LHCN-M2 (cell line): ENCODE results near the gene SLC25A11. TPM values are rescaled to one million over a fixed set of nuclear protein-coding genes. Genes with fewer than 3 reads are reported as not detected.

Experiments used
- DNase-seq: peaks from one replicate; pipeline ENCODE4 v3.0.0-alpha.2; 2012; ENCODE audit warnings: low read depth
- polyA plus RNA-seq: library from polyadenylated mRNA; unstranded; fragments of >200 nt; gene quantifications from one replicate; pipeline ENCODE4 v1.2.1, GENCODE V29; 2012; ENCODE audit warnings: missing spikeins
- total RNA-seq: library from RNA; depleted of rRNA; stranded (reverse); fragments of >200 nt; gene quantifications from 2 replicates; pipeline ENCODE4 v1.2.3, GENCODE V29; 2014; rRNA removed

Gene SLC25A11
- total RNA-seq: 92.3 and 93.5 TPM in 2 replicates
- polyA plus RNA-seq: 86.2 TPM

GRCh38 chr17:4939796-4940554 lies at the start of gene SLC25A11, which contains the start of gene RNF167:
Gene SLC25A11 (minus strand): TSS chr17:4940046. CDS start chr17:4939910, 136 bp downstream.
Gene RNF167 (plus strand): TSS chr17:4940268. CDS start chr17:4940910, 642 bp downstream.
- DNase-seq: peak; percentile 100

GRCh38 chr17:4987767-4988567 lies 48.1 kb upstream of the SLC25A11 start:
- DNase-seq: peak; percentile 38

GRCh38 chr17:4986951-4987766 lies 47.3 kb upstream of the SLC25A11 start, which contains the start of gene CAMTA2:
Gene CAMTA2 (minus strand): TSS chr17:4987675. CDS start chr17:4986222, 1,453 bp downstream.
- peak; percentile 66 for DNase-seq

DNA sequence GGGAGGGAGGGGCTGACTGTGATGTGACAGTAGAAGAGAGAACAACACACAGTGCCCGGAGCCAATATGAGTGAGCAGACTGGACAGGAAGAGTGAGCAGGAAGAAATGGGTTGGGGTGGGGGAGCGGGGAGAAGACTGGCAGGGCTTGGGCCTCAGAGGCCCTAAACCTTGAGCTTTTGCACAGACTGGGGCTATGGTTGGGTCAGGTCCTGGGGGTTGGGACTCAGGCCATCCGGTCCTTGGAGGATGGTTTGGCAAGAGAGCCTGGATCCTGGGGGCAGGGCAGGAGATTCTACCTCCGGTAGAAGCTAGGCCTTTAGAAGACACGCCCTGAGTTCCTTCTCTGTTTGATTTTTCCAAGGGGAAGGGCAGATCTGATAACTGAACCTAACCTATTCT lies 46.6 kb upstream of the SLC25A11 start:
- no peak for DNase-seq

DNA sequence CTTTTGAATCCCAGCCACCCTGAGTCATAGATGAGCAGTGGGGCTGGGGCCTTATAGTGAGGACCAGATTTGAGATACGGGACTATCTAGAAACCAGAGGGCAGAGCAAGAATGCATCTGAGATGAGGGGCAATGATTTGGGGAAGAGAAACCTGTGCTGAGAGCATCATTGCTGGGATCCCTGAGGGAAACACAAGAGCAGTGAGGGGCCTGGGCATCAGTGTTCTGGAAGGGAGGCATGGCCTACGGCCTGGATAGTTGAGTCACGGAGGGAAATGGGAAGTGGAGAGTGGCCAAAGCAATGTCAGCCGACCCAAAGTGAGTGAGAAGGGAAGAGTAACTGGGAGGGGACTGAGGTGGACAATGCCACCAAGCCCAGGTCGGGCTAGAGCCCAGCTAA lies 42.5 kb upstream of the SLC25A11 start:
- no peak for DNase-seq

DNA sequence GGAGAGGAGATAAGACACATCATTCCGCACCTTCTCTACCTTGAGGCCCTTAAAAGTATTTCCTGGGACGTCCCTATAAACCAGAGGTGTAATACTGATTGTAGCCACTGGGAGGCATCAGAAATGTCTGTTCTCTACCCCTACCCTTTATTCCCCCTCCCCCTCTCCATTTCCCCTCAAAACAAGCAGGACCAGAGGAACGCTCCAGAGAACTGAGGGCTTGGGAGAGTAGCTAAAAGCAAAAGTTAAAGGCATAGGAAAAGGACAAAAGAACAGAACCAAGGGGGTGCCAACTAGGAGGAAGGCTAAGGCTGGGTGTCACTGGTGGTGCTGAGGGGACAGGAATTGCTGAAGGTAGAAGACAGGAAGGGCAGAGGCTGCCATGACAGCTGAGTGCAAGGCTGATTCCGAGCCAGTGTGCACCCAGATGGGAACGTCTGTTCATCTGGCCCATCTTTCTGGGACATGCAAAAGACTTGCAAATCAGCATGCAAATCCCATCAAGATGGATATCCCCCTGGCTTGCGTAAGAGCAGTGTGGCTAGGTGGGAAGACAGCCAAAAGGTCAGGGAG lies 40.9 kb upstream of the SLC25A11 start:
- DNase-seq: peak; percentile 53

GRCh38 chr17:4978726-4979125 lies 38.9 kb upstream of the SLC25A11 start:
- DNase-seq: no peak

GRCh38 chr17:4974115-4974670 lies 34.3 kb upstream of the SLC25A11 start:
- DNase-seq: no peak

DNA sequence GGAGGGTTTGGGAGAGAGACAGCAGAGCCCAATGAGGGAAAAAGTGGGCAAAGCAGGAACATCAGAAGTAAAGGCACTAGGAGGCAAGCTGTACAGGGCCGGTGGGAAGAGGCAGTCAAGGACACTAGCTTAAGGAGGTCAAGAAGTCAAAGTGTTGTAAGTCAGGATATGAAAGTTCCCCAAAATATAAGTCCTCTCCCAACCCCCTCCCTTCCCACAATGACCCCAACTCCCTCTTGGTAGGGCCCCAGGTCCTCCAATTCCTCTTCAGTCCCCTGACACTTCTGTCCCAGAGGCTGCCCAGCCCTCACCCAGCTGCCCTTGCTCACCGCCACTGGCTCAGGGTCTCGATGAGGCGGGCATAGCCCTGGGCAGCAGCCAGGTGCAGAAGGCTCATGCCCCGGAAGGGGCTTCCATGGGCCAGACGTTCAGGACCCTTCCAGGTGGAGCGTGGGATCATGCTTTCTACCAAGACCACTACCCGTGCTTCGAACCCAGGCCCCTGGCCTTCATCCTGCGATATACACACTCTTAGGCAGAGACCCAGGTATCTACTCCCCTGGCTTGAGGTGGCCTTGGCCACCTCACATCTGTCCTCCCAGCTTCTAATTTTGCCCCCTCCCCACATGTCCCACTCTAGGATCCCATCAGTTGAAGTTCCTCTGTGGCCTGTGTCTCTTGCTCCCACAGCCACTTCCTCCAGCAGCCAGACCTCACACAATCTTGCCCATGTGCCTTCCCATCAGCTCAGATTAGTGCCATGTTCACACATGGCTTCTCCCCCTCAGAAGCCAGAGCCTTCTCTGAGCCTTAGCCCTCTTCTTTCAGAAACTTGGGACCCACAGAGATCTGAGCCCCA lies 33.6 kb upstream of the SLC25A11 start:
- DNase-seq: no peak

DNA sequence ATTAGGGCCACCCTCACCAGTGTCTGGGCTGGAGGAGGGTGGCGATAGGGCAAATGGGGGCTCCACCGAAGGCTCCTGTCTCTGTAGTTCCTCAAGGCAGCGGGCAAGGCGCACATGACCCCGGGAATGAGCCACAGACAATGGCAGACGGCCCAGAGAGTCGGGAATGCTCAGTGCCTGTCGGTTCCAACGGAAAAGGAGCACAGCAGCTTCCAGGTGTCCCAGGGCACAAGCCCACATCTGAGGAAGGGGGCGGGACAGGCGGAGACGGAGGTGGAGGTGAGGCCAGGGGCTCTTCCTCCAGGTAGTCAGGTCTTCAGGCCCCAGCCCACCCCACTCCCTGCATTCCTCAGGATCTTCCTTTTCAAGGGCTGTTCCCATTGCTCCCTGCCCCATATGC lies 32.9 kb upstream of the SLC25A11 start:
- no peak for DNase-seq

DNA sequence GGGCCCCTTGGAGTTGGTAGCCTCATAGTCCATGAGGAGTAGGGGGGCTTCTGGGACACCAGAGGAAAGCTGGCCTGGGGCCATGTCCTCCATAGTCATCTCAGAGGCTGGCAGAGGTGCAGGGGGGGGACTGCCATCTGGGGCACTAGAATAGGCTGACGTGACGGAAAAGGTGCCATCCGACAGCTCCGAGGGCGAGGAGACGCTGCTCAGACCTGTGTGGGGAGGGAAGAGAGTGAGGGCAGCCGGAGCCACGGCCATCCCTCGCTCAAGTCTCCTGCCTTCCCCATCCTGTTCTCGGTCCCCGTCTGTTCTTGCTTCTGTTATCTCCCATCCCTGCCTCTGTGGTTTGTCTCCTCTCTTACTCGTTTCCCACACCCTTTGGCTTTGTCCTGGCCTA lies 32.5 kb upstream of the SLC25A11 start:
- no peak for DNase-seq

DNA sequence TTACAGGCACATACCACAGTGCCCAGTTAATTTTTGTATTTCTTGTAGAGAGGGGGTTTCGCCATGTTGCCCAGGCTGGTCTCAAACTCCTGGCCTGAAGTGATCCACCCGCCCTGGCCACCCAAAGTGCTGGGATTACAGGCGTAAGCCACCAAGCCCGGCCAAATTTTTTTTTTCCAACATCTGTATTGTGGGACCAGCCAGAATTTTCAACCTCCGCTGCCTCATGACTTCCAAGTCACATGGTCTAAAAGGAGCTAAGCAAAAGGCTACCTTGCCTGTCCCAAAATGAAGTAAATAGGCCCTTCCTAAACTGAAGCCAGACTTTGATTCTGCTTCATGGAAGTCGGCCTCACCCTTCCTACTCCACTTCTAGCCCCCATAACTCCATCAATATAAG lies 32.0 kb upstream of the SLC25A11 start:
- DNase-seq: no peak

GRCh38 chr17:4970273-4970672 lies 30.4 kb upstream of the SLC25A11 start:
- no peak for DNase-seq

DNA sequence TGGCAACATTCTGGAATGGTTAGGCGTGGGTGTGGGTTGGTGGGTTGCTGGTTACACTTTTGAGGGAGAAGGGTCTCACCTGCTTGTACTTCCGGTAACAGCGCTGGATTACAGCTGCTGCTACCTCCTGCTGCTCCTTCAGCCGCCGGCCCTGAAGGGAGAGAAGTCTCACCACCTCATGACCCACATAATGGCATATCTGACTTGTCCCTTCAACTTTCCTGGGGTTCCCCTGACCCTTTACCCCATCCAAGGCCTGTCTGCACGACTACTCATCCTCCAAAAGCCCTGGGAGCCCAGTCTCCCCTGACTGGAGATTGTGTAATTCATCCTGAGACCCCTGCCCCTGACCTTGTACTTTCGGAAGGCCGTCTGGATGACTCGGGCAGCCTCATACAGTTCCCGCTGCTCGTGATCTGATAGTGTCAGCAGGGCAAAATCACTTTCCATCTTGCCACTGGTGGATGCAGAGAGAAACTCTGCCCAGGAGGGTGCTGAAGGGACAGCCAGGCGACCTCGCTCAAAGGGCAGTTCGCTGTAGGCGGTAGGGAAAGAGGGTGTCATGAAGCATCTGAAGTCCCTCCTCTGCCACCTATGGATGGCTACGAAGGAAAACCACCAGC lies 29.8 kb upstream of the SLC25A11 start:
- DNase-seq: peak; percentile 37

DNA sequence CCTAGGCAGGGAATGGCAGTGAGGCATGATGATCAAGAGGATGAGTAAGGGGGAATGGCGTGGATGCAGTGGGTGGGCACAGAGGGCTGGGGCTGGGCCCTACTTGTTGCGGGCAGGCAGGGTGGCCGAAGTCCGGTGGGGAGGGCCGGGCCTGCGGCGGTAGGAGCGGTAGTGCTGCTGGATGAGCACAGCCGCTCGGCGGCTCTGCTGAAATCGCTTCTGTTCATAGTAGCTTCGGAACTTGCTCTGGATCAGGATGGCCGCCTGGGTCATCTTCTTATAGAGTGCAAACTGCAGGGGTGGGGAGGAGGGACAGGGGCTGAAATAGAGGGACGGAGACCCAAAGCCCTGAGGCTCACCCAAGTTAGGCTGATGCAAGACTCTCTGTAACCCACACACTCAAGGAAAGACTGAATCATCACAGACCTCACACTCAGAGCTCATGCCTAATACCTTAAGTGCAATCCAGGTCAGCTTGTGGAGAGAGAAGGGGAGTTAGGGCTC lies 29.3 kb upstream of the SLC25A11 start:
- DNase-seq: peak; percentile 89

DNA sequence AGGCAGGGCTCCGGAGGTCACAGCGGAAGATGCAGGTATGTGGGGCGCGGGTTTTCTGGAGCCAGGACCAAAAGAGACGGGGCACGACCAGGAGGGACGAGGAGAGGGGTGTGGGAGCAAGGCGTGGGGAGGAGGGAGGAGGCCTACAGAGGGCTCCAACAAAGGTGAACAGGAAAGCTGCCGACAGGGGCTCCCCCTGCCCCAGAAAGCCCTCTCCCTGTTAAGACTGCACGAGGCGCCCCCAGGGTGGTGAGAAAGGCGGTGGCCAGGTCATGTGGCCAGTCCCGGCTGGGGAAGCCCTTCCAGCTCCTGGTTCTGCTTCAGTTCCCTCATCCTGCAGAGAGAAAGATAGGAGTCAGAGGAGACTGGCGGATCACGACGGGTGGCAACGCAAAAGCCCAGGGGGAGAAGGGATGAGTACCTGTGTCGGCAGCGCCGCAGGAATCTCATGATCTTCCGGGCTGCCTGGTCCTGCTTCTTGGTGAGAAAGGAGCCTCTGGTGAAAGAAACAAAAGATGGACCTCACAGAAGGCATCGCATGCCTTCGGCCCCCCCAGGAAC lies 28.7 kb upstream of the SLC25A11 start:
- DNase-seq: no peak

DNA sequence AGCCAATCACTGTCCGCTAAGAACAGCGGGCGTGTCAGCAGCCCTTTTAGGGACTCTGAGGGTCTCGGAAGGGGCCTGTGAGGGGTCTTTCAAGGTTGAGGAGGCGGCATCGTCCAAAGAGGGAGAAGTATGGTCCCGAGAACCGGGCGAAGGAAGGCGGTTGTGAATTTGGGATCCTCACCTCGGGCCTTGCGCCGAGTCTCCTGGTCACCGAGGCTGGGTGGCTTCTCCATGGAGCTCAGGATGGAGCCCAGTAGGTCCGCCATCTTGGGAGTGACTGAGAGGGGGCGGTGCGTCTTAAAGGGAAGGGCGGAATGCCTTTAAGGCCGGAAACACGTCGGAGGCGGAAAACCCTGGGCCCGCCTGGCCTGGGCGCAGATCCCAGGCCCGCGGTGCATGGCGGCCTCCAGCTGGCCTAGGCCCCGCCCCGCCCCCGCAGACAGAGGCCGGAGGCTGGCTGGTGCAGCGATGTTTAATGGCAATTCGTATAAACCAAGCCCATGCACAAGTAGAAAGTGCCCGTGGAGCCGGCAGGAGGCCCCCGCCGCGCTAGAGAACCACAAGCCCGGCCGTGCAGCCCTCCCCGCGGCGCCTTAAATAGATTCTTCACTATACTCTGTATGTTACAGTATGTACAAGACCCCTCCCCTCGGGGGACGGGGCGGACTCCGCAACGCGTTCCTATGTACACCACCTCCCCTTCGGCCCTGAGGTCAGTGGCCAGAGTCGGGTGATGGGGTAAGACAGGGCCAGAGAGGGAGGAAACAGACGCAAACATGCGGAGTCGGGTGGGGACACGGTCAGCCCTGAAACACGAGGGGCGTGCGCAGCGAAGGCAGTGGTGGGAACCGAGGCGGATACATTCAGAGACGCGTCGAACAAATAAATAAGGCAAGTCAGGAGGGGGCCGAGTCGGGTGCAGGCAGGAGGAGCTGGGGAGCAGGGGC lies 28.0 kb upstream of the SLC25A11 start, which contains the start of gene SPAG7:
SPAG7 (minus strand) TSS at position 279 of the 947 bp plus-strand sequence; CDS start at position 266, 13 bp downstream.
- DNase-seq: peak; percentile 95
